ENCODE results near the gene GDE1.

The GDE1 gene

GRCh38 chr16:19486051-19486450, 35.8 kb downstream of the GDE1 start:
- DNase-seq (ENCODE audit: low read depth): no peak

- DNase-seq (ENCODE audit: low read depth): no peak
Observed at GRCh38 chr16:19485611-19486010, 36.3 kb downstream of the GDE1 start.

GRCh38 chr16:19484096-19484495, 37.8 kb downstream of the GDE1 start:
- DNase-seq (ENCODE audit: low read depth): no peak

- DNase-seq (ENCODE audit: low read depth): no peak
Observed at GRCh38 chr16:19482291-19482690, 39.6 kb downstream of the GDE1 start.

GRCh38 chr16:19481769-19482168, 40.1 kb downstream of the GDE1 start:
- DNase-seq (ENCODE audit: low read depth): no peak

GRCh38 chr16:19481296-19481695, 40.6 kb downstream of the GDE1 start:
- no peak for DNase-seq (ENCODE audit: low read depth)

- DNase-seq (ENCODE audit: low read depth): no peak
Observed at GRCh38 chr16:19479302-19479721, 42.6 kb downstream of the GDE1 start.

- DNase-seq (ENCODE audit: low read depth): no peak
Observed at GRCh38 chr16:19478505-19478904, 43.4 kb downstream of the GDE1 start.

- no peak for DNase-seq (ENCODE audit: low read depth)
Observed at GRCh38 chr16:19474617-19475016, 47.3 kb downstream of the GDE1 start.

GRCh38 chr16:19472482-19472881, 49.4 kb downstream of the GDE1 start:
- no peak for DNase-seq (ENCODE audit: low read depth)

GRCh38 chr16:19468300-19468699, 53.6 kb downstream of the GDE1 start:
- no peak for DNase-seq (ENCODE audit: low read depth)

- no peak for DNase-seq (ENCODE audit: low read depth)
Observed at GRCh38 chr16:19463468-19464315, 58.2 kb downstream of the GDE1 start.

- DNase-seq (ENCODE audit: low read depth): no peak
Observed at GRCh38 chr16:19460397-19460796, 61.5 kb downstream of the GDE1 start.

GRCh38 chr16:19458722-19459379, 63.0 kb downstream of the GDE1 start:
- no peak for DNase-seq (ENCODE audit: low read depth)
